H9 (cell line): ENCODE measurements around the gene PGBD2. TPM values are rescaled to one million over a fixed set of nuclear protein-coding genes. Genes with fewer than 3 reads are reported as not detected.
"Not testable (repeated sequence)": the region's sequence is repeated elsewhere in the genome, so short reads cannot be mapped to it uniquely, and the experiment has no call there.

Source experiments
- DNase-seq: peaks from one replicate; pipeline ENCODE4 v3.0.0-alpha.2; 2017
- H2AFZ ChIP-seq: one replicate; pipeline ENCODE4 v1.6.1; 2013; ENCODE audit warnings: mild to moderate bottlenecking, low read length, control low read depth, moderate library complexity
- H2AK5ac ChIP-seq: 2 replicates; pipeline ENCODE4 v1.6.1; 2013; ENCODE audit warnings: low read length, control low read depth, mixed read lengths; ENCODE audit not compliant: insufficient read length
- H2BK120ac ChIP-seq: one replicate; pipeline ENCODE4 v1.6.1; 2013; ENCODE audit warnings: low read depth, mild to moderate bottlenecking, low read length, control low read depth, inconsistent platforms; ENCODE audit not compliant: poor library complexity, severe bottlenecking
- H2BK12ac ChIP-seq: 2 replicates; pipeline ENCODE4 v1.6.1; 2013; ENCODE audit warnings: low read length, control low read depth, mixed read lengths, low read depth; ENCODE audit not compliant: insufficient read length
- H2BK15ac ChIP-seq: 2 replicates; pipeline ENCODE4 v1.6.1; 2013; ENCODE audit warnings: low read depth, low read length, control low read depth
- H2BK20ac ChIP-seq: one replicate; pipeline ENCODE4 v1.6.1; 2013; ENCODE audit warnings: low read depth, mild to moderate bottlenecking, low read length, control low read depth, inconsistent platforms; ENCODE audit not compliant: poor library complexity, severe bottlenecking
- H2BK5ac ChIP-seq: 2 replicates; pipeline ENCODE4 v1.6.1; 2013; ENCODE audit warnings: low read length, control low read depth, mixed read lengths; ENCODE audit not compliant: insufficient read length
- H3K14ac ChIP-seq: 2 replicates; pipeline ENCODE4 v1.6.1; 2013; ENCODE audit warnings: low read length, control low read depth; ENCODE audit not compliant: insufficient read depth
- H3K18ac ChIP-seq: 2 replicates; pipeline ENCODE4 v1.6.1; 2013; ENCODE audit warnings: low read depth, mild to moderate bottlenecking, mixed read lengths, low read length, control low read depth; ENCODE audit not compliant: insufficient read length
- H3K23ac ChIP-seq: 2 replicates; pipeline ENCODE4 v1.6.1; 2013; ENCODE audit warnings: low read length, control low read depth, mixed read lengths, low read depth; ENCODE audit not compliant: insufficient read length
- H3K23me2 ChIP-seq: 2 replicates; pipeline ENCODE4 v1.6.1; 2013; ENCODE audit warnings: low read depth, mild to moderate bottlenecking, mixed read lengths, low read length, control low read depth; ENCODE audit not compliant: insufficient read length, poor library complexity, severe bottlenecking
- H3K27ac ChIP-seq: 2 replicates; pipeline ENCODE4 v1.5.1; 2013; ENCODE audit warnings: low read length, control low read depth, mixed read lengths, low read depth; ENCODE audit not compliant: insufficient read length
- H3K27me3 ChIP-seq: 2 replicates; pipeline ENCODE4 v1.6.1; 2013; ENCODE audit warnings: low read length, control low read depth, inconsistent platforms; ENCODE audit not compliant: insufficient read depth
- H3K4ac ChIP-seq: 2 replicates; pipeline ENCODE4 v1.6.1; 2013; ENCODE audit warnings: low read depth, mild to moderate bottlenecking, control low read depth, inconsistent platforms, low read length, moderate library complexity
- H3K4me1 ChIP-seq: 2 replicates; pipeline ENCODE4 v1.6.1; 2013; ENCODE audit warnings: low read length, control low read depth, inconsistent platforms; ENCODE audit not compliant: insufficient read depth
- H3K4me2 ChIP-seq: 2 replicates; pipeline ENCODE4 v1.6.1; 2013; ENCODE audit warnings: low read length, control low read depth, mixed read lengths; ENCODE audit not compliant: insufficient read length, insufficient read depth
- H3K56ac ChIP-seq: 2 replicates; pipeline ENCODE4 v1.6.1; 2013; ENCODE audit warnings: low read depth, mild to moderate bottlenecking, mixed read lengths, low read length, control low read depth; ENCODE audit not compliant: insufficient read length
- H3K79me1 ChIP-seq: 2 replicates; pipeline ENCODE4 v1.6.1; 2013; ENCODE audit warnings: low read depth, mild to moderate bottlenecking, moderate library complexity, low read length, control low read depth, inconsistent platforms; ENCODE audit not compliant: insufficient read depth, poor library complexity, severe bottlenecking
- H3K79me2 ChIP-seq: 2 replicates; pipeline ENCODE4 v1.6.1; 2013; ENCODE audit warnings: low read length, control low read depth, inconsistent platforms; ENCODE audit not compliant: insufficient read depth
- H3K9ac ChIP-seq: 2 replicates; pipeline ENCODE4 v1.6.1; 2013; ENCODE audit warnings: low read length, control low read depth, mixed read lengths; ENCODE audit not compliant: insufficient read length; ENCODE audit errors: extremely low read depth
- H3K9me3 ChIP-seq: one replicate; pipeline ENCODE4 v1.6.1; 2013; ENCODE audit warnings: low read depth, low read length, inconsistent platforms; ENCODE audit not compliant: control insufficient read depth
- H3T11ph ChIP-seq: one replicate; pipeline ENCODE4 v1.6.1; 2013; ENCODE audit warnings: mild to moderate bottlenecking, low read length, control low read depth, inconsistent platforms
- H4K20me1 ChIP-seq: one replicate; pipeline ENCODE4 v1.6.1; 2013; ENCODE audit not compliant: control insufficient read depth, insufficient read length, insufficient read depth
- H4K5ac ChIP-seq: 2 replicates; pipeline ENCODE4 v1.6.1; 2013; ENCODE audit warnings: low read depth, mild to moderate bottlenecking, mixed read lengths, low read length, control low read depth; ENCODE audit not compliant: insufficient read length
- H4K8ac ChIP-seq: replicated peaks from 2 replicates; pipeline ENCODE4 v1.6.1; 2013; ENCODE audit warnings: low read length, control low read depth, mixed read lengths, low read depth; ENCODE audit not compliant: insufficient read length
- H4K91ac ChIP-seq: 2 replicates; pipeline ENCODE4 v1.6.1; 2013; ENCODE audit warnings: low read depth, mild to moderate bottlenecking, moderate library complexity, mixed read lengths, low read length, control low read depth; ENCODE audit not compliant: insufficient read length
- H3K27ac Mint-ChIP-seq, 3 experiments: 2 replicates in 2 of 3; 3 replicates in 1 of 3; pipeline ENCODE4 v1.8.0; 2020 to 2021; ENCODE audit warnings: mixed read lengths in 3 of 3, mild to moderate bottlenecking in 1 of 3, moderate library complexity in 1 of 3
- H3K27me3 Mint-ChIP-seq: 2 replicates; pipeline ENCODE4 v1.8.0; 2021; ENCODE audit warnings: low read depth, mild to moderate bottlenecking, moderate library complexity, mixed read lengths
- H3K36me3 Mint-ChIP-seq, 3 experiments: 2 replicates in 2 of 3; 3 replicates in 1 of 3; pipeline ENCODE4 v1.8.0; 2020 to 2021; ENCODE audit warnings: low read depth in 3 of 3, mixed read lengths in 3 of 3; ENCODE audit not compliant: insufficient read depth in 1 of 3
- H3K4me1 Mint-ChIP-seq, 2 experiments: 2 replicates each; pipeline ENCODE4 v1.8.0; 2020; ENCODE audit warnings: mixed read lengths in 2 of 2
- H3K4me3 Mint-ChIP-seq, 2 experiments: 2 replicates in 1 of 2; 3 replicates in 1 of 2; pipeline ENCODE4 v1.8.0; 2020 to 2021; ENCODE audit warnings: mild to moderate bottlenecking in 2 of 2, mixed read lengths in 2 of 2, moderate library complexity in 1 of 2
- H3K9me3 Mint-ChIP-seq, 2 experiments: 2 replicates in 1 of 2; 3 replicates in 1 of 2; pipeline ENCODE4 v1.8.0; 2020; ENCODE audit warnings: mild to moderate bottlenecking in 2 of 2, mixed read lengths in 2 of 2, moderate library complexity in 1 of 2
- CTCF ChIP-seq: fragments of 200-600 bp; sonication (generic); conservative IDR thresholded peaks from 3 replicates; pipeline ENCODE4 v1.8.0; 2021; ENCODE audit warnings: antibody characterized with exemption, mild to moderate bottlenecking
- WGBS: extraction: QIAGEN DNeasy Blood & Tissue Kit; methylation state at CpG from one replicate; pipeline ENCODE4 v1.1.7; 2013; ENCODE audit warnings: missing lambda C conversion rate, low lambda C conversion rate, mixed read lengths; ENCODE audit not compliant: insufficient read length; ENCODE audit errors: extremely low coverage; 5-methylcytosine and 5-hydroxymethylcytosine counted together
- total RNA-seq: library from RNA; stranded (reverse); gene quantifications from 2 replicates; pipeline ENCODE4 v1.2.1, GENCODE V29; 2021

Gene PGBD2
- total RNA-seq, 1 experiment from 2014 or later, result 10.4 TPM

- no peak overlapping the region for H3T11ph ChIP-seq
- H3K36me3 Mint-ChIP-seq, result peaks cover 0 to 12% (median 2%) of the 10 kb centered on the region in 3 experiments; a peak in 3 of 7 replicates
- no peaks in the 10 kb centered on the region for H3K9me3 ChIP-seq
- no peak overlapping the region for H2BK120ac ChIP-seq
- H3K9me3 Mint-ChIP-seq, result no peaks in the 10 kb centered on the region
- no peak overlapping the region for H2BK12ac ChIP-seq
- H4K5ac ChIP-seq, result no peak overlapping the region
- H3K27me3 Mint-ChIP-seq, result no peaks in the 10 kb centered on the region
- no peak overlapping the region for H4K91ac ChIP-seq
- no peak overlapping the region for H2BK20ac ChIP-seq
- no peak overlapping the region for H3K23ac ChIP-seq
- H3K4ac ChIP-seq, result no peak overlapping the region
- H2BK15ac ChIP-seq, result no peak overlapping the region
- no peak overlapping the region for H3K9ac ChIP-seq
- no peaks in the 10 kb centered on the region for H4K20me1 ChIP-seq
- peak; percentile 73 for TF ChIP-seq CTCF
- no peak overlapping the region for H3K18ac ChIP-seq
- no CpG with 5 or more reads among the region's 10 CpGs for WGBS
- no peaks in the 10 kb centered on the region for H3K79me2 ChIP-seq
- H3K4me3 Mint-ChIP-seq, result no peak overlapping the region
- H3K56ac ChIP-seq, result no peak overlapping the region
- no peaks in the 10 kb centered on the region for H3K4me1 ChIP-seq
- H3K4me1 Mint-ChIP-seq, result peaks cover 0 to 3% of the 10 kb centered on the region in 2 experiments; a peak in 1 of 4 replicates
- DNase-seq, result peak; percentile 53
- H2AK5ac ChIP-seq, result no peak overlapping the region
- H3K79me1 ChIP-seq, result no peaks in the 10 kb centered on the region
- H2BK5ac ChIP-seq, result no peak overlapping the region
- no peaks in the 10 kb centered on the region for H3K23me2 ChIP-seq
- no peak overlapping the region for H3K4me2 ChIP-seq
- H3K27me3 ChIP-seq, result no peaks in the 10 kb centered on the region
- H3K27ac Mint-ChIP-seq, result no peak overlapping the region
- H2AFZ ChIP-seq, result no peak overlapping the region
- H3K14ac ChIP-seq, result no peak overlapping the region
- H4K8ac ChIP-seq, result no peak overlapping the region
- no peak overlapping the region for H3K27ac ChIP-seq
Observed at GRCh38 chr1:248924696-248925532, 18.9 kb downstream of the PGBD2 start.

- H2BK120ac ChIP-seq, H2BK12ac ChIP-seq, H2AK5ac ChIP-seq, H4K20me1 ChIP-seq, H3K4me3 Mint-ChIP-seq, H3K27me3 ChIP-seq, H2BK20ac ChIP-seq, H3K79me2 ChIP-seq, H2AFZ ChIP-seq, H4K5ac ChIP-seq, H3K27ac Mint-ChIP-seq, H3K4me2 ChIP-seq, H3K9me3 ChIP-seq, H3K23me2 ChIP-seq, H3K36me3 Mint-ChIP-seq, H3K18ac ChIP-seq, H2BK5ac ChIP-seq, H3K9ac ChIP-seq, H3K27ac ChIP-seq, H3K4me1 Mint-ChIP-seq, H4K91ac ChIP-seq, H3K4me1 ChIP-seq, H3K9me3 Mint-ChIP-seq, H3K27me3 Mint-ChIP-seq, H3K23ac ChIP-seq, H3K14ac ChIP-seq, H3K4ac ChIP-seq, DNase-seq, H4K8ac ChIP-seq, H3K79me1 ChIP-seq, H3T11ph ChIP-seq, H2BK15ac ChIP-seq, H3K56ac ChIP-seq: not testable (repeated sequence)
- no CpG with 5 or more reads among the region's 4 CpGs for WGBS
Observed at GRCh38 chr1:248925859-248926258, 19.8 kb downstream of the PGBD2 start.
